IMR-90 (cell line): ENCODE results near the gene CST9. TPM values are rescaled to one million over a fixed set of nuclear protein-coding genes. Genes with fewer than 3 reads are reported as not detected.

Source experiments
- ATAC-seq: fragments of 200-7000 bp; cut with Tn5 transposase; 2 replicates; pipeline ENCODE4 v1.9.1; 2020; ENCODE audit warnings: low read depth, mild to moderate bottlenecking, moderate library complexity
- BruUV-seq: library from RNA; stranded (reverse); fragments of 400-500 nt; replicated peaks from 2 replicates; lab custom pipeline; 2021; lab: Mats Ljungman, UMichigan
- CTCF ChIA-PET: fragments of 300-600 bp; formaldehyde crosslinking; extraction: SDS; loops from one replicate; lab custom pipeline; 2021; ENCODE audit warnings: antibody characterized with exemption; lab: Yijun Ruan, JAX
- POLR2A ChIA-PET: fragments of 300-600 bp; sonication (Branson Sonifier 250); formaldehyde crosslinking; loops from one replicate; lab custom pipeline; 2022; ENCODE audit warnings: antibody characterized with exemption; ENCODE audit not compliant: unreplicated experiment; lab: Charles Lee
- DNase-seq: peaks from one replicate; pipeline ENCODE4 v3.0.0; 2013
- H2AFZ ChIP-seq: replicated peaks from 2 replicates; pipeline ENCODE3; 2013; ENCODE audit warnings: low read length, mild to moderate bottlenecking; ENCODE audit not compliant: poor library complexity
- H2AK5ac ChIP-seq: 2 replicates; pipeline ENCODE4 v1.6.1; 2013; ENCODE audit warnings: low read depth, low read length, inconsistent platforms
- H2AK9ac ChIP-seq: replicated peaks from 2 replicates; pipeline ENCODE3; 2013; ENCODE audit warnings: mild to moderate bottlenecking, low read depth, low read length, moderate library complexity; ENCODE audit not compliant: poor library complexity
- H2BK120ac ChIP-seq: 2 replicates; pipeline ENCODE4 v1.6.1; 2013; ENCODE audit warnings: low read depth, low read length, inconsistent platforms
- H2BK15ac ChIP-seq: 3 replicates; pipeline ENCODE4 v1.6.1; 2013; ENCODE audit warnings: low read depth, low read length, inconsistent platforms
- H2BK20ac ChIP-seq: 2 replicates; pipeline ENCODE4 v1.6.1; 2013; ENCODE audit warnings: low read depth, mild to moderate bottlenecking, inconsistent platforms, low read length, moderate library complexity
- H2BK5ac ChIP-seq: 2 replicates; pipeline ENCODE4 v1.6.1; 2013; ENCODE audit warnings: mild to moderate bottlenecking, low read depth, low read length, inconsistent platforms; ENCODE audit not compliant: poor library complexity, severe bottlenecking
- H3K14ac ChIP-seq: replicated peaks from 2 replicates; pipeline ENCODE4 v1.6.1; 2013; ENCODE audit warnings: low read depth, low read length, inconsistent platforms
- H3K18ac ChIP-seq: 2 replicates; pipeline ENCODE4 v1.6.1; 2013; ENCODE audit warnings: low read depth, low read length, control low read depth
- H3K23ac ChIP-seq: 2 replicates; pipeline ENCODE4 v1.6.1; 2013; ENCODE audit warnings: low read depth, low read length, inconsistent platforms
- H3K27ac ChIP-seq: 2 replicates; pipeline ENCODE4 v1.5.1; 2013; ENCODE audit warnings: mild to moderate bottlenecking, control low read depth, low read length; ENCODE audit not compliant: insufficient read depth
- H3K27me3 ChIP-seq: 2 replicates; pipeline ENCODE4 v1.6.1; 2013; ENCODE audit warnings: low read length; ENCODE audit not compliant: control insufficient read depth, insufficient read depth
- H3K36me3 ChIP-seq: 2 replicates; pipeline ENCODE4 v1.6.1; 2013; ENCODE audit warnings: low read length, mixed read lengths; ENCODE audit not compliant: control insufficient read depth, insufficient read depth
- H3K4ac ChIP-seq: 2 replicates; pipeline ENCODE4 v1.6.1; 2013; ENCODE audit warnings: low read depth, low read length, inconsistent platforms
- H3K4me1 ChIP-seq: 2 replicates; pipeline ENCODE4 v1.6.1; 2013; ENCODE audit warnings: low read length, mixed read lengths; ENCODE audit not compliant: control insufficient read depth, insufficient read depth
- H3K4me2 ChIP-seq: 2 replicates; pipeline ENCODE4 v1.6.1; 2013; ENCODE audit warnings: low read depth, mild to moderate bottlenecking, control low read depth, low read length, moderate library complexity
- H3K4me3 ChIP-seq: 2 replicates; pipeline ENCODE4 v1.5.1; 2013; ENCODE audit warnings: low read depth, mild to moderate bottlenecking, control low read depth, low read length, moderate library complexity; ENCODE audit not compliant: insufficient read depth
- H3K56ac ChIP-seq: 2 replicates; pipeline ENCODE4 v1.6.1; 2013; ENCODE audit warnings: low read length, inconsistent platforms; ENCODE audit not compliant: insufficient read depth; ENCODE audit errors: extremely low read depth
- H3K79me1 ChIP-seq, 2 experiments: 2 replicates each; pipeline ENCODE4 v1.6.1; 2013; ENCODE audit warnings: low read length in 2 of 2, inconsistent platforms in 1 of 2, low read depth in 1 of 2
- H3K9ac ChIP-seq: 2 replicates; pipeline ENCODE4 v1.6.1; 2013; ENCODE audit warnings: low read depth, low read length, control low read depth
- H3K9me1 ChIP-seq: 2 replicates; pipeline ENCODE4 v1.6.1; 2013; ENCODE audit warnings: low read length, inconsistent platforms; ENCODE audit not compliant: insufficient read depth
- H3K9me3 ChIP-seq: 2 replicates; pipeline ENCODE4 v1.6.1; 2013; ENCODE audit warnings: low read length; ENCODE audit not compliant: control insufficient read depth, insufficient read depth
- H4K20me1 ChIP-seq: 2 replicates; pipeline ENCODE4 v1.6.1; 2013; ENCODE audit warnings: low read length, inconsistent platforms; ENCODE audit not compliant: insufficient read depth
- H4K5ac ChIP-seq: 2 replicates; pipeline ENCODE4 v1.6.1; 2013; ENCODE audit warnings: mild to moderate bottlenecking, low read depth, low read length, control low read depth
- H4K8ac ChIP-seq, 2 experiments: 2 replicates each; pipeline ENCODE4 v1.6.1; 2013; ENCODE audit warnings: low read depth in 2 of 2, low read length in 2 of 2, control low read depth in 1 of 2, inconsistent platforms in 1 of 2
- H4K91ac ChIP-seq: 2 replicates; pipeline ENCODE4 v1.6.1; 2013; ENCODE audit warnings: low read depth, low read length, inconsistent platforms; ENCODE audit not compliant: insufficient read depth
- MAFK ChIP-seq: IDR thresholded peaks from 2 replicates; pipeline ENCODE4 v1.6.1; 2012; ENCODE audit warnings: low read depth, low read length, improper control_type of control experiment
- MXI1 ChIP-seq: IDR thresholded peaks from 2 replicates; pipeline ENCODE4 v1.6.1; 2012; ENCODE audit warnings: low read depth, mild to moderate bottlenecking, low read length, moderate library complexity, borderline replicate concordance
- USF2 ChIP-seq: fragments of 150-350 bp; IDR thresholded peaks from 2 replicates; pipeline ENCODE4 v1.6.1; 2017; ENCODE audit warnings: mild to moderate bottlenecking, antibody characterized with exemption, low read length, low read depth
- WGBS, 2 experiments: methylation state at CpG; one replicate each; pipeline versions ENCODE4 v1.1.5 to v1.1.7; 2013; ENCODE audit warnings: missing lambda C conversion rate in 2 of 2; ENCODE audit not compliant: insufficient read length in 1 of 2; ENCODE audit errors: extremely low coverage in 2 of 2; 5-methylcytosine and 5-hydroxymethylcytosine counted together
- dilution Hi-C: fragments of 300-500 bp; cut with HindIII; formaldehyde crosslinking; loops from one replicate; pipeline ENCODE4 v1.14.3; 2018; ENCODE audit warnings: low sequenced_read_pairs; ENCODE audit not compliant: unreplicated experiment
- in situ Hi-C: fragments of 300-500 bp; cut with MboI; formaldehyde crosslinking; loops from 3 replicates; pipeline ENCODE4 v1.14.3; 2019; ENCODE audit warnings: low sequenced_read_pairs, inconsistent platforms, mixed read lengths
- intact Hi-C: fragments of 100-400 bp; cut with micrococcal nuclease; formaldehyde crosslinking; loops from 2 replicates; pipeline ENCODE4 v1.10.0; 2022
- polyA plus RNA-seq, 3 experiments: library from polyadenylated mRNA; depleted of rRNA; stranded (reverse); fragments of >200 nt; gene quantifications; 2 replicates each; pipeline ENCODE4 v1.2.3, GENCODE V29; 2012; ENCODE audit warnings: low replicate concordance in 1 of 3
- total RNA-seq: library from RNA; depleted of rRNA; stranded (reverse); fragments of >200 nt; gene quantifications from 2 replicates; pipeline ENCODE4 v1.2.3, GENCODE V29; 2012

The CST9 gene
- total and polyA plus RNA-seq, 2 of the 4 experiments (the other 2 are of a cell fraction) = not detected

- H3K4me1 ChIP-seq = 0 out of 2 replicates have a peak, but pooled peaks cover 2% of the 10 kb centered on the region
- H3K79me1 ChIP-seq = no peaks in the 10 kb centered on the region
- no peak overlapping the region for H3K9ac ChIP-seq
- H2BK15ac ChIP-seq = no peak overlapping the region
- no peak overlapping the region for H4K8ac ChIP-seq
- H4K5ac ChIP-seq = no peak overlapping the region
- BruUV-seq = no TSS peak
- H2AK9ac ChIP-seq = no peak overlapping the region
- no peaks in the 10 kb centered on the region for H3K36me3 ChIP-seq
- H3K4me3 ChIP-seq = no peak overlapping the region
- no peak overlapping the region for H3K27ac ChIP-seq
- H4K20me1 ChIP-seq = no peaks in the 10 kb centered on the region
- H3K18ac ChIP-seq = no peak overlapping the region
- no peak overlapping the region for H3K4me2 ChIP-seq
- H2BK20ac ChIP-seq = no peak overlapping the region
- no CpG with 5 or more reads among the region's 2 CpGs for WGBS, 2 experiments
- no peak for DNase-seq
- no peak overlapping the region for H2BK120ac ChIP-seq
- H3K9me1 ChIP-seq = no peaks in the 10 kb centered on the region
- no peak for ATAC-seq
- no peak overlapping the region for H4K91ac ChIP-seq
- TF ChIP-seq MAFK = peak; percentile 94
- no peak for TF ChIP-seq USF2
- no peak for TF ChIP-seq MXI1
- H3K23ac ChIP-seq = no peak overlapping the region
- H3K27me3 ChIP-seq = peaks cover 2% of the 10 kb centered on the region
- POLR2A ChIA-PET = no interaction called here
- in situ Hi-C loops = no loop called here
- H3K56ac ChIP-seq = no peak overlapping the region
- CTCF ChIA-PET = no interaction called here
- no peak overlapping the region for H3K4ac ChIP-seq
- H3K14ac ChIP-seq = no peak overlapping the region
- no peak overlapping the region for H2AK5ac ChIP-seq
- H3K9me3 ChIP-seq = no peaks in the 10 kb centered on the region
- dilution Hi-C loops = no loop called here
- no peak overlapping the region for H2BK5ac ChIP-seq
- no peak overlapping the region for H2AFZ ChIP-seq
- intact Hi-C loops = no loop called here
Measured at GRCh38 chr20:23651117-23651516, 45.4 kb upstream of the CST9 start.
